ENCODE results near the gene GARIN5A.

GARIN5A gene

GRCh38 chr19:50457300-50457699 is 19.3 kb downstream of the GARIN5A start:
- CTCF ChIA-PET, result interaction anchor here (0.6 to 1.5 kb wide), 2 partner anchors 29 to 521 kb away, joined by 3 read pairs; no protein-coding TSS in a partner anchor
- H3K27me3 ChIP-seq (replicated peaks in 2 of 5; ENCODE audit: control insufficient read depth in 4 of 5, insufficient read depth in 5 of 5, low read length in 4 of 5), result peaks cover 0 to 30% (median 6%) of the 10 kb centered on the region in 5 experiments

GRCh38 chr19:50455992-50456391 is 20.7 kb downstream of the GARIN5A start:
- no peak overlapping the region for H3K4me3 ChIP-seq (ENCODE audit: control insufficient read depth in 1 of 7, extremely low read depth in 1 of 7, insufficient read depth in 4 of 7, low read depth in 2 of 7, low read length in 6 of 7)
- ChIA-PET POLR2A (no interaction called here), CTCF (interaction anchor here (1.5 kb wide), 1 partner anchor 28 kb away, joined by 3 read pairs; no protein-coding TSS in a partner anchor)
- no peak for DNase-seq
- H3K27me3 ChIP-seq (replicated peaks in 2 of 5; ENCODE audit: control insufficient read depth in 4 of 5, insufficient read depth in 5 of 5, low read length in 4 of 5), result peaks cover 0 to 31% (median 6%) of the 10 kb centered on the region in 5 experiments
- no peak overlapping the region for H3K27ac ChIP-seq (ENCODE audit: insufficient read depth in 1 of 2, low read depth in 1 of 2, low read length in 2 of 2, poor library complexity in 1 of 2, severe bottlenecking in 2 of 2)
- H3K36me3 ChIP-seq (ENCODE audit: control insufficient read depth in 4 of 4, insufficient read depth in 4 of 4, low read length in 3 of 4), result no peaks in the 10 kb centered on the region
- WGBS (ENCODE audit: insufficient coverage), result 87% methylated on average over 2 of the region's 2 CpGs
- no peaks in the 10 kb centered on the region for H3K9me3 ChIP-seq (ENCODE audit: control extremely low read depth in 1 of 5, control insufficient read depth in 4 of 5, insufficient read depth in 2 of 5, low read depth in 1 of 5, low read length in 4 of 5)
- H3K4me1 ChIP-seq (ENCODE audit: control extremely low read depth in 1 of 4, control insufficient read depth in 4 of 4, insufficient read depth in 4 of 4, low read length in 3 of 4), result no peaks in the 10 kb centered on the region

More at GRCh38 chr19:50457300-50457699, 19.3 kb downstream of the GARIN5A start:
- 94% methylated on average over 5 of the region's 5 CpGs for WGBS (ENCODE audit: insufficient coverage)
- no peaks in the 10 kb centered on the region for H3K9me3 ChIP-seq (ENCODE audit: control extremely low read depth in 1 of 5, control insufficient read depth in 4 of 5, insufficient read depth in 2 of 5, low read depth in 1 of 5, low read length in 4 of 5)
- no peak overlapping the region for H3K4me3 ChIP-seq (ENCODE audit: control insufficient read depth in 1 of 7, extremely low read depth in 1 of 7, insufficient read depth in 4 of 7, low read depth in 2 of 7, low read length in 6 of 7)
- no peak for DNase-seq
- no peaks in the 10 kb centered on the region for H3K4me1 ChIP-seq (ENCODE audit: control extremely low read depth in 1 of 4, control insufficient read depth in 4 of 4, insufficient read depth in 4 of 4, low read length in 3 of 4)
- H3K36me3 ChIP-seq (ENCODE audit: control insufficient read depth in 4 of 4, insufficient read depth in 4 of 4, low read length in 3 of 4), result no peaks in the 10 kb centered on the region
- no peak overlapping the region for H3K27ac ChIP-seq (ENCODE audit: insufficient read depth in 1 of 2, low read depth in 1 of 2, low read length in 2 of 2, poor library complexity in 1 of 2, severe bottlenecking in 2 of 2)
- POLR2A ChIA-PET, result interaction anchor here (0.5 kb wide), 1 partner anchor 30 kb away, joined by 5 read pairs; no protein-coding TSS in a partner anchor

DNA sequence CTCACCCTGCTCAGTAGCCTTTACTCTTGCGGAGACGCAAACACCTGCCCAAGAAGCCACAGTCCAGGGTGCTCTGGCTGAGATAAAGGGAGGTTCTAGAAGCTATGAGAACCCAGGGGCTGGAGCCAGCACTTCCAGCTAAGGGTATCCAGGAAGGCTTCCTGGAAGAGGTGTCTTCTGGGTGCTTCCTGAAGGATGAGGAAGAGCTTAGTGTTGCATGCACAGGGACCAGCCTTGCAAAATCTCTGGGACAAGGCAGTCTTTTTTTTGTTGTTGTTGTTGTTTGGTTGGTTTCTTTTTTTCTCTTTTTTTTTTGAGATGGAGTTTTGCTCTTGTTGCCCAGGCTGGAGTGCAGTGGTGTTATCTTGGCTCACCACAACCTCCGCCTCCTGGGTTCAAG is 23.4 kb downstream of the GARIN5A start:
- peaks cover 0 to 18% (median 5%) of the 10 kb centered on the region in 5 experiments for H3K27me3 ChIP-seq (replicated peaks in 2 of 5; ENCODE audit: control insufficient read depth in 4 of 5, insufficient read depth in 5 of 5, low read length in 4 of 5)
- ChIA-PET POLR2A (no interaction called here), CTCF (interaction anchor here (0.6 kb wide), 1 partner anchor 96 kb away, joined by 3 read pairs; no protein-coding TSS in a partner anchor)
- DNase-seq, result no peak
- no peak overlapping the region for H3K27ac ChIP-seq (ENCODE audit: insufficient read depth in 1 of 2, low read depth in 1 of 2, low read length in 2 of 2, poor library complexity in 1 of 2, severe bottlenecking in 2 of 2)
- no peaks in the 10 kb centered on the region for H3K36me3 ChIP-seq (ENCODE audit: control insufficient read depth in 4 of 4, insufficient read depth in 4 of 4, low read length in 3 of 4)
- H3K4me3 ChIP-seq (ENCODE audit: control insufficient read depth in 1 of 7, extremely low read depth in 1 of 7, insufficient read depth in 4 of 7, low read depth in 2 of 7, low read length in 6 of 7), result no peak overlapping the region
- WGBS (ENCODE audit: insufficient coverage), result 100% methylated on average over 2 of the region's 3 CpGs
- no peaks in the 10 kb centered on the region for H3K9me3 ChIP-seq (ENCODE audit: control extremely low read depth in 1 of 5, control insufficient read depth in 4 of 5, insufficient read depth in 2 of 5, low read depth in 1 of 5, low read length in 4 of 5)
- H3K4me1 ChIP-seq (ENCODE audit: control extremely low read depth in 1 of 4, control insufficient read depth in 4 of 4, insufficient read depth in 4 of 4, low read length in 3 of 4), result no peaks in the 10 kb centered on the region

GRCh38 chr19:50451223-50451534 is 25.5 kb downstream of the GARIN5A start:
- no peak for DNase-seq
- H3K4me1 ChIP-seq (ENCODE audit: control extremely low read depth in 1 of 4, control insufficient read depth in 4 of 4, insufficient read depth in 4 of 4, low read length in 3 of 4), result no peaks in the 10 kb centered on the region
- WGBS (ENCODE audit: insufficient coverage), result 45% methylated on average over 9 of the region's 13 CpGs
- H3K36me3 ChIP-seq (ENCODE audit: control insufficient read depth in 4 of 4, insufficient read depth in 4 of 4, low read length in 3 of 4), result no peaks in the 10 kb centered on the region
- no peak overlapping the region for H3K4me3 ChIP-seq (ENCODE audit: control insufficient read depth in 1 of 7, extremely low read depth in 1 of 7, insufficient read depth in 4 of 7, low read depth in 2 of 7, low read length in 6 of 7)
- no peak overlapping the region for H3K27ac ChIP-seq (ENCODE audit: insufficient read depth in 1 of 2, low read depth in 1 of 2, low read length in 2 of 2, poor library complexity in 1 of 2, severe bottlenecking in 2 of 2)
- POLR2A ChIA-PET, result no interaction called here
- CTCF ChIA-PET, result no interaction called here
- no peaks in the 10 kb centered on the region for H3K9me3 ChIP-seq (ENCODE audit: control extremely low read depth in 1 of 5, control insufficient read depth in 4 of 5, insufficient read depth in 2 of 5, low read depth in 1 of 5, low read length in 4 of 5)
- H3K27me3 ChIP-seq (replicated peaks in 2 of 5; ENCODE audit: control insufficient read depth in 4 of 5, insufficient read depth in 5 of 5, low read length in 4 of 5), result peaks cover 0 to 9% (median 0%) of the 10 kb centered on the region in 5 experiments

DNA sequence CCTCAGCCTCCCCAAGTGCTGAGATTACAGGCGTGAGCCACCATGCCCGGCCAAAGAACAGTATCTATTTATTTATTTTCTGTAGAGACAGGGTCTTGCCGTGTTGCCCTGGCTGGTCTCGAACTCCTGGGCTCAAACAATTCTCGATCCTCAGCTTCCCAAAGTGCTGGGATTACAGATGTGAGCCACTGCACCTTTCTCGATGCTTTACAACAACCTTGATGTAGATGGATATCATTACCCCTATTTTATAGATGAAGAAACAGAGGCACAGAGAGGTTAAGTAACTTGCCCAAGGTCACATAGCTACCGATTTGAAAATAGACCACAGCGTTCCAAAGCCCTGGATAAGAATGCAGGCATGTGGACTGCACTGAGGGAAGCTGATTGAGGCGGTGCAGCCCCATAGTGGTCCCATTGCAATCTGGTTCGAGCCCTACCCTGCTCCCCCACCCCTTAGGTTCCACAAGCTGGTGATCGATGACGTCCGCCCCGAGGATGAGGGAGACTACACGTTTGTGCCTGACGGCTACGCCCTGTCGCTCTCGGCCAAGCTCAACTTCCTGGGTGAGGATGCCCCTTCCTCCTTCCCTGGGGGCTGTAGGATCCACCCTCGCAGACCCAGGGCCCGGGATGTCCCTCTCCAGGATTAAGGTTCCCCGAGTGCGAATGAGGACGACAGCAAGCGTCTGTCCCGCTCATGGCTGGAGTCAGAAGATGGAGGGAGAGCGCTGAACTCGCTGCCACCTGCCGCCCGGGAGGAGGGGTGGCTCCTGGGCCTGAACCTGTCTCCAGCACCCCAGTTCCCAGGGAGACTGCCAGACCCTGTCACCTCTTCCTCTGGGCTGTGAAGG is 26.1 kb downstream of the GARIN5A start:
- Histone ChIP-seq H3K9me3 (ENCODE audit: control extremely low read depth in 1 of 5, control insufficient read depth in 4 of 5, insufficient read depth in 2 of 5, low read depth in 1 of 5, low read length in 4 of 5) (no peaks in the 10 kb centered on the region), H3K27me3 (replicated peaks in 2 of 5; ENCODE audit: control insufficient read depth in 4 of 5, insufficient read depth in 5 of 5, low read length in 4 of 5) (peaks cover 0 to 9% (median 0%) of the 10 kb centered on the region in 5 experiments), H3K4me3 (ENCODE audit: control insufficient read depth in 1 of 7, extremely low read depth in 1 of 7, insufficient read depth in 4 of 7, low read depth in 2 of 7, low read length in 6 of 7) (no peak overlapping the region), H3K4me1 (ENCODE audit: control extremely low read depth in 1 of 4, control insufficient read depth in 4 of 4, insufficient read depth in 4 of 4, low read length in 3 of 4) (no peaks in the 10 kb centered on the region), H3K27ac (ENCODE audit: insufficient read depth in 1 of 2, low read depth in 1 of 2, low read length in 2 of 2, poor library complexity in 1 of 2, severe bottlenecking in 2 of 2) (no peak overlapping the region), H3K36me3 (ENCODE audit: control insufficient read depth in 4 of 4, insufficient read depth in 4 of 4, low read length in 3 of 4) (no peaks in the 10 kb centered on the region)
- POLR2A ChIA-PET, result no interaction called here
- no peak for DNase-seq
- CTCF ChIA-PET, result interaction anchor here (0.7 kb wide), 1 partner anchor 10 kb away, joined by 3 read pairs; no protein-coding TSS in a partner anchor
- WGBS (ENCODE audit: insufficient coverage), result 61% methylated on average over 20 of the region's 30 CpGs

DNA sequence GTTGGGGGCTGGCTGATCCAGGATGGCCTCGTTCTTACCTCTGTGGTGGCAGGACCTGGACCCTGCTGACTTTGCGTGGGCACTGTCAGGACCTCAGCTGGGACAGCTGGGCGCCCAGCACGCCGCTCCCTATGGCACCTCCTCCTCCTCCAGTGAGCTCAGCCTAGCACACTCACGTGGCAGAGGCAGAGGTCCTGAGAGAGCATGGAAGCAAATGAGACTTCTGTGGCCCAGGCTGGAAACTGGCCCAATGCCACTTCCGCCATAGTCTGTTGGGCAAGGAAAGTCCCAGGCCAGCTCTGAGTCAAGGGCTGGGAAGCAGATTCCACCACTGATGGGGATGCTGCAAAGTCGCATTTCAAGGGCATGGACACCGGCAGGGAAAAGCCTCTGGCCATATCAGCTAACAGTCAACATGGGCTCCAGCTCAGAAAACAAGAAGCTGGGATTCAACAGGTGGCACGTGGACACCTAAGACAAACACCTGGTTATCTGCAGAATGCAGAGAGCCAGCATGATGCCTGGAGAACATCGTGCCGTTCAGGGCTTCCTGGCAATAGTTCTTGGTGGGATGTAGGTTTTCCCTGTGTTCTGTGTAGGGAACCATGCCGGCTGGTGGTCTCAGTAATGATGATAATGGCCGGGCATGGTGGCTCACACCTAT is 27.3 kb downstream of the GARIN5A start:
- Histone ChIP-seq H3K27me3 (replicated peaks in 2 of 5; ENCODE audit: control insufficient read depth in 4 of 5, insufficient read depth in 5 of 5, low read length in 4 of 5) (peaks cover 0 to 9% (median 0%) of the 10 kb centered on the region in 5 experiments), H3K9me3 (ENCODE audit: control extremely low read depth in 1 of 5, control insufficient read depth in 4 of 5, insufficient read depth in 2 of 5, low read depth in 1 of 5, low read length in 4 of 5) (no peaks in the 10 kb centered on the region), H3K27ac (ENCODE audit: insufficient read depth in 1 of 2, low read depth in 1 of 2, low read length in 2 of 2, poor library complexity in 1 of 2, severe bottlenecking in 2 of 2) (no peak overlapping the region), H3K4me3 (ENCODE audit: control insufficient read depth in 1 of 7, extremely low read depth in 1 of 7, insufficient read depth in 4 of 7, low read depth in 2 of 7, low read length in 6 of 7) (no peak overlapping the region), H3K4me1 (ENCODE audit: control extremely low read depth in 1 of 4, control insufficient read depth in 4 of 4, insufficient read depth in 4 of 4, low read length in 3 of 4) (no peaks in the 10 kb centered on the region), H3K36me3 (ENCODE audit: control insufficient read depth in 4 of 4, insufficient read depth in 4 of 4, low read length in 3 of 4) (no peaks in the 10 kb centered on the region)
- CTCF ChIA-PET, result interaction anchor here (0.6 to 1.2 kb wide), 2 partner anchors 11 to 16 kb away, joined by 3 read pairs; no protein-coding TSS in a partner anchor
- POLR2A ChIA-PET, result interaction anchor here (1.1 kb wide), 1 partner anchor 17 kb away, joined by 3 read pairs; no protein-coding TSS in a partner anchor
- no peak for DNase-seq
- WGBS (ENCODE audit: insufficient coverage), result 95% methylated on average over 13 of the region's 14 CpGs

DNA sequence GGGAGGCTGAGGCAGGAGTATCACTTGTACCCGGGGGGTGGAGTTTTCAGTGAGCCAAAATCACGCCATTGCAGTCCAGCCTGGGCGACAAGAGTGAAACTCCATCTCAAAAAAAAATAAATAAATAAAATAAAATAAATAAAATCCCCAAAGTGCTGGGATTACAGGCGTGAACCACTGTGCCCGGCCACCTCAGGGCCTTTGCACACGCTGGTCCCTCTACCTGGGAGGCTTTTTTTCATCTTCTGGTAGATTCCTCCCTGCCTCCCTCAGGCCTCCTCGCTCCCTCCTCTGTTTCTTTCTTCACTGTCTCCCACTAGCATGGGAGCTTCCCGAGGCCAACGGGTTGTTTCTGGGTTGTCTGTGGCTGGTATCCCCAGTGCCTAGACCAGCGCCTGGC is 28.9 kb downstream of the GARIN5A start:
- Histone ChIP-seq H3K9me3 (ENCODE audit: control extremely low read depth in 1 of 5, control insufficient read depth in 4 of 5, insufficient read depth in 2 of 5, low read depth in 1 of 5, low read length in 4 of 5) (no peaks in the 10 kb centered on the region), H3K36me3 (ENCODE audit: control insufficient read depth in 4 of 4, insufficient read depth in 4 of 4, low read length in 3 of 4) (no peaks in the 10 kb centered on the region), H3K4me3 (ENCODE audit: control insufficient read depth in 1 of 7, extremely low read depth in 1 of 7, insufficient read depth in 4 of 7, low read depth in 2 of 7, low read length in 6 of 7) (no peak overlapping the region), H3K27ac (ENCODE audit: insufficient read depth in 1 of 2, low read depth in 1 of 2, low read length in 2 of 2, poor library complexity in 1 of 2, severe bottlenecking in 2 of 2) (no peak overlapping the region), H3K27me3 (replicated peaks in 2 of 5; ENCODE audit: control insufficient read depth in 4 of 5, insufficient read depth in 5 of 5, low read length in 4 of 5) (peaks cover 0 to 9% (median 0%) of the 10 kb centered on the region in 5 experiments), H3K4me1 (ENCODE audit: control extremely low read depth in 1 of 4, control insufficient read depth in 4 of 4, insufficient read depth in 4 of 4, low read length in 3 of 4) (no peaks in the 10 kb centered on the region)
- ChIA-PET CTCF (interaction anchor here (1.2 kb wide), 1 partner anchor 32 kb away, joined by 4 read pairs; no protein-coding TSS in a partner anchor), POLR2A (no interaction called here)
- DNase-seq, result no peak
- WGBS (ENCODE audit: insufficient coverage), result 99% methylated on average over 7 of the region's 10 CpGs
